Esophagus squamous epithelium (tissue), 4 donors: ENCODE data around the gene SNN.

Experiments
- CTCF ChIP-seq, 6 experiments: fragments of 450-650 bp in 4 of 6; fragments of 200-600 bp in 2 of 6; sonication (generic) in 2 of 6; IDR thresholded peaks; one replicate each; pipeline ENCODE4 v1.5.1; 2016 to 2019; ENCODE audit warnings: antibody characterized with exemption in 6 of 6, mild to moderate bottlenecking in 4 of 6, moderate library complexity in 4 of 6
- POLR2A ChIP-seq, 4 donors: fragments of 450-650 bp; IDR thresholded peaks; one replicate each; pipeline ENCODE4 v1.6.1; 2017; ENCODE audit warnings: antibody characterized with exemption in 4 of 4, mild to moderate bottlenecking in 4 of 4, moderate library complexity in 3 of 4

- TF ChIP-seq POLR2A (IDR thresholded peaks at IDR 0.05) (no peak), CTCF (IDR thresholded peaks at IDR 0.05) (no peak)
These were observed 43.3 kb upstream of the SNN start for GRCh38 chr16:11624636-11625607.
